HG03520 (cell line): Measurements from ENCODE around the gene SULT1A2.
"Not testable (repeated sequence)": the region's sequence is repeated elsewhere in the genome, so short reads cannot be mapped to it uniquely, and the experiment has no call there.

Experiments
- ATAC-seq: cut with Tn5 transposase; IDR thresholded peaks from one replicate; pipeline ENCODE4 v1.9.1; 2021; ENCODE audit warnings: mild to moderate bottlenecking, moderate library complexity; ENCODE audit not compliant: unreplicated experiment

Gene SULT1A2

DNA sequence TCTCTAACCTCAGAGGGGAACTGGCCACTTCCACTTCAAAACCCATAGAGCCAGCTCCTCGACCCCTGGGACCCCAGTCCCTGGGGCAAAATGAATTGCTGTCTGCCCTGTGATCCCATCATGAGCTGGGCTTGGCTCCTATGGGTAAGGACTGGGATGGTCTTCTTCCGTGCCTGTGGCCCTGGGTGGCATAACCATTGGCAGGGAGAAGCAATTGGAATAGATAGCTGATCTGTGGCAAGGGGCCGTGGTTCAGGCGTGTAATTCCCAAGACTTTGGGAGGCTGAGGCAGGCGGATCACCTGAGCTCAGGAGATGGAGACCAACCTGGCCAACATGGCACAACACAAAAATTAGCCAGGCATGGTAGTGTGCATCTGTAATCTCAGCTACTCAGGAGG lies 4.3 kb downstream of the SULT1A2 start:
- no peak for ATAC-seq

DNA sequence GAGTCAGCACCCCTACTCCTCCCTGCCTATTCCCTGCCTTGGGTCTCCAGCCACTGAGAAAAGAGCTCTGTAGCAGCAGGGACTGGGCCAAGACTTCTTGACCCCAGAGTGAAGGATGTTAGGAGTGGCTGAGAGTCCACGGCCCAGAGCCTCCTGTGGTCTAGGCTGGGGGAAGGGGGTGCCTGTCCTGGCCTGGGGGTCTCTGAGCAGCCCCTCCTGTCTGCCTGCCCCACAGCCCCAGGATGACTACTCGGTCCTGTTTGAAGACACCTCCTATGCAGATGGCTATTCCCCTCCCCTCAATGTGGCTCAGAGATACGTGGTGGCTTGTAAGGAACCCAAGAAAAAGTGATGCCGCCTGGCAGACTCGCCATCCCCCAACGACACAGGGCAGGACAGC lies 5.5 kb downstream of the SULT1A2 start:
- ATAC-seq: no peak

DNA sequence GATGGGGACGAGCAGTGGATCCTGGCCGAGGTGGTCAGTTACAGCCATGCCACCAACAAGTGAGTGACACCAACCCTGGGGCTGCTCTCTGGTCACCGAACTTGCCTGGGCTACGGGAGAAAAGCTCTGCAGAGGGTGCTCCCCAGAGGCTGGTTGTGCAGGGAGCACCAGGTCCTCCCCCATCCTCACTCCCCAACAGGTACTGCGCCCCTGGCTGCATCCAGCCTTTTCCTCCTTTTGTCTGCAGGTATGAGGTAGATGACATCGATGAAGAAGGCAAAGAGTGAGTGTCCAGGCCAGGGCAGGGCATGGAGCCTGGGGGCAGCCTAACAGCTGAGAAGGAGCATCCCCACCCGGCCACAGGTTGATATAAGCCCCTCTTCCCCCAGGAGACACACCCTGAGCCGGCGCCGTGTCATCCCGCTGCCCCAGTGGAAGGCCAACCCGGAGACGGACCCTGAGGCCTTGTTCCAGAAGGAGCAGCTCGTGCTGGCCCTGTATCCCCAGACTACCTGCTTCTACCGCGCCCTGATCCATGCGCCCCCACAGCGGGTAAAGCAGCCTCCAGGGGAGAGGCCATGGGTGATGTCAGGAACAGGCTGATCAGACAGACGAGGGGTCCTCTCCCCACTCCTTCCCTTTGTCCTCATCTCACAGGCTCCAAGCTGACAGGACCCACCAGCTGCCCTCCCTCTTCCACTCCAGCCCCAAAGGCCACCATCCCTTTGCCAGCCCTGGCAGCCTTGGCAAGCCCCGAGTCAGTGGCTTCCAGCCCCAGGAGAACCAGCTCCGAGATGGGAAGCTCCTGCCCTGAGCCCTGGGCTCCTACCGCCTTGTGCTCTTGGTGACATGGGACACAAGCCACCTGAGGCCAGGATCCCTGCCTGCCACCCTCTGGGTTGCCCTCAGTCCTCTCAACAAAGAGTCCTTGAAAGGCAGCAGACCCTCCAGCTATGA lies 6.2 kb downstream of the SULT1A2 start:
- ATAC-seq: no peak

DNA sequence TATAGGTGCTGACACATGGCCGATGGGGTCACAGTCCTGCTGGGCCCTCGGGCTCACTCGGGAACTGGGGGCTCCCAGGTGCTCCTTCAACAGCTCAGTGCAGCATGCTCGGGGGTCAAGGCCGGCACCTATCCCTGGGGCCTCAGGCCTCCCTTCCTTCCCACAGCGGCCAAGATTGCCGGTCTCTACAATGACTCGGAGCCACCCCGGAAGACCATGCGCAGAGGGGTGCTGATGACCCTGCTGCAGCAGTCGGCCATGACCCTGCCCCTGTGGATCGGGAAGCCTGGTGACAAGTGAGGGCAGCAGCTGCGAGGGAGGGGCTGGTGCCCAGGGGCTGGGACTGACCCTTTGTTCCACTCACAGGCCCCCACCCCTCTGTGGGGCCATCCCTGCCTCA lies 6.9 kb downstream of the SULT1A2 start:
- no peak for ATAC-seq

DNA sequence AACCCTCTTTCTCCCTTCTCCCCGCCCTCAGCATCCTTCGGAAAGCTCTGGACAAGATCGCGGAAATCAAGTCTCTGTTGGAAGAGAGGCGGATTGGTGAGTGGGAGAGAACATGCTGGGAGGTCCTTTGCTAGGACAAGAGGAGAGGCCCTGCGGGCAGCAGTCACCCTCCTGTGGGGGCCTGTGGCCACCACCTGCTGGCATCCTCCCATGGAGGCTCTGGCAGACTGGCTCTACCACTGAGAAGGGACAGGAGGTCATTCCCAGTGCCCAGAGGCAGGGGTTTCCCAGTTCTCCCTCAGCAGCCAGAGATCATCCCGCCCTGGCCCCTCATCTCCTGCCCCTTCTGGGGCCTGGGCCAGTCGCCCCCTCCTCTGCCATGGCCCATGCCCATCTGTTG lies 7.8 kb downstream of the SULT1A2 start:
- ATAC-seq: no peak

DNA sequence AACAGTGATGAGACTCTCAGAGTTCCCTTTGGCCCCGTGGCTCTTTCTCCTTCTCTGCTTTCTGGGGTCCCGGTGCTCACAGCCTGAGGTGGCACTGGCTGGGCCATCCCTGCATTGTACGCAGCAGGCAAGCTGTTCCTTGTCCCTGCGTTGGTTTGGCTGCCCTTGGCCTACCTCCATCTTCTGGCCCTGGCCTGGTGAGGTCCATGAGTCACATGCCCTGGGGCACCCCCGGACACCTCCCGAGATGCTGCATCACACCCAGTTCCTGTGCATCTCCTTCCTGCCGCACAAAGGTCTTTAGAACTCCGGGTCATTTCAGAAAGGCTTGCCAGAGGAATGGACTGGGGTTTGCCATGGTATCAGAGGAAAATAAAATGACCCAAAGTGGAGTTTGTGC lies 9.5 kb downstream of the SULT1A2 start:
- no peak for ATAC-seq

DNA sequence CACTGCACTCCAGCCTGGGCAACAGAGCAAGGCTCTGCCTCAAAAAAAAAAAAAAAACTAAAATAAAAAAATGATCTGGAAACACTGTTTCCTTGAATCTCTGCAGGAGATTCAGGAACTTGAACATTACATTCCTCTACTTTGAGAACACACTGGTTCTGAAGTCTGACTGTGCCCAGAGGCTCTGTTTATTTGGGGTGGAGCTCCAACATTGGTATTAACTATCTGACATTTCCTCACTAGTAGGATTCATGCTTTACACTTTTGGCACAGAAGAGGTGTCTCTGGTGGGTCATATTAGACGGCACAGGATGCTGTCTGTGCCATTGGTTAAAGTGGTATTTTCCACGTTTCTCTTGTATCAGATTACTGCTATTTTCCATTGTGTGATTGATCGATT lies 10.4 kb downstream of the SULT1A2 start:
- no peak for ATAC-seq

DNA sequence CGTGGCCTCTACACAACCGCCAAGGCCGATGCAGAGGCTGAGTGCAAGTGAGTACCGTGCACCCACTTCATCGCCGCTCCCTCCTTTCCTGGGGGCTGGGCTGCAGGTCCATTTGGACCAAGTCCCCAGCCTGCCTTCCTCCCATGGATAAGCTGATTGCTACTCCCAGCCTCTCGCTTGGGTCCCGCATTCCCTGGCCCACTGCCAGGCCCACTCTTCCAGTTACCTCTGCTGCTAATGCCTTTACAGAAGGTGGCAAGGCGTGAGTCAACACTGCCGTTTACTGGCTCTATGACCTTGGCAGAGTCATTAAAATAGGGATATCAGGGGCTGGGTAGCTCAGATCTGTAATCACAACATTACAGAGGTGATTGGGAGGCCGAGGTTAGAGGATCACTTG lies 11.2 kb downstream of the SULT1A2 start:
- no peak for ATAC-seq

DNA sequence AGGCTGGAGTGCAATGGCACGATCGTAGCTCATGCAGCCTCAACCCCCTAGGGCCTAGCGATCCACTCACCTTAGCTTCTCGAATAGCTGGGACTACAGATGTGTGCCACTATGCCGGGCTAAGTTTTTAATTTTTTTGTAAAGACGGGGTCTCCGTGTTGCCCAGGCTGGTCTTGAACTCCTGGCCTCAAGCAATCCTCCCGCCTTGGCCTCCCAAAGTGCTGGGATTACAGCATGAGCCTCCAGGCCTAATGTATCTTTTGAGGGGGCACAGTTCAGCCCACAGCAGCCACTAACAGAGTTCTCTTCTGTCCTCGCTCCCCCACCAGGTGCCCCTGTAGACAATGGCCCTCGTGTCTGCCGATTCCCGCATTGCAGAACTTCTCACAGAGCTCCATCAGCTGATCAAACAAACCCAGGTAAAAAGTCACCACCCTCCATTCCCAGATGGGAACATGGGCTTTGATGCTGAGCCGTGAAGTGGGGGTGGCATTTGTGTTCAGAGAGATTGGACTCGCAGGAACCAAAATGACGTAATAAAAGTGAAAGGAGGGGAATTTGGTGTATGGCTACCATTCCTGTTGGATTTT lies 16.0 kb downstream of the SULT1A2 start:
- ATAC-seq: no peak

DNA sequence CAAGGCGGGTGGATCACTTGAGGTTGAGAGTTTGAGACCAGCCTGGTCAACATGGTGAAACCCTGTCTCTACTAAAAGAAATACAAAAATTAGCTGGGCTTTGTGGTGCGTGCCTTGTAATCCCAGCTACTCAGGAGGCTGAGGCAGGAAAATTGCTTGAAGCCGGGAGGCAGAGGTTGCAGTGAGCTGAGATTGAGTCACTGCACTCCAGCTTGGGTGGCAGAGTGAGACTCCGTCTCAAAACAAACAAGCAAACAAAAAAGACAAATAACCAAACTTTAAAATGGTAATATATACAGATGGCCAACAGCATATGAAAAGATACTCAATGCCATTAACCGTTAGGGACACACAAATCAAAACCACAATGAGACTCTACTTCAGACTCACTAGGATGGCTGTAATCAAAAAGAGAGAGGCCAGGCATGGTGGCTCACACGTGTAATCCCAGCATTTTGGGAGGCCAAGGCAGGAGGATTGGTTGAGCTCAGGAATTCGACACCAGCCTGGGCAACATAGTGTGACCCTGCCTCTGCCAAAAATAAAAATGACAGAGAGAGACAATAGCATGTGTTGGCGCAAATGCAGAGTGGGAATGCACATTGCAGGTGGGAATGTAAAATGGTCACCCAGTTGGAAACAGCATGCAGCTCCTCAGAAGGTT lies 21.3 kb downstream of the SULT1A2 start:
- ATAC-seq: no peak

DNA sequence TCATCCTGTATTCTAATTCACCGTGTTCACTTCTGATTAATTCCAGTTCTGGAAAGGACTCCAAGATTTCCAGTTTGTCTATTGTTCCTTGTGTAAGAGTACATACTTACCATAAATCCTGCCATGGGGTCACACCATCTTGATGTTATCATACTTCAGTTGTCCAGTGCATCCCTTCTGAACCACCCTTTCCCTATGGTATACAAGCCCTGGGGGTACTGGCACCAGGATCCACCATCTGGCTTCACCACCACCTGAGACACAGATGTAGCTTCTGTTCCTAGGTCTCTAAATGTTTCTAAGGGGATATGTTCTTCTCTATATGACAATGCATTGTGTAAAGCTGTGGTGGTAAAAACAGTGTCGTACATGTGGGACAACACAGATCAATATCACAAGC lies 21.9 kb downstream of the SULT1A2 start:
- ATAC-seq: no peak

DNA sequence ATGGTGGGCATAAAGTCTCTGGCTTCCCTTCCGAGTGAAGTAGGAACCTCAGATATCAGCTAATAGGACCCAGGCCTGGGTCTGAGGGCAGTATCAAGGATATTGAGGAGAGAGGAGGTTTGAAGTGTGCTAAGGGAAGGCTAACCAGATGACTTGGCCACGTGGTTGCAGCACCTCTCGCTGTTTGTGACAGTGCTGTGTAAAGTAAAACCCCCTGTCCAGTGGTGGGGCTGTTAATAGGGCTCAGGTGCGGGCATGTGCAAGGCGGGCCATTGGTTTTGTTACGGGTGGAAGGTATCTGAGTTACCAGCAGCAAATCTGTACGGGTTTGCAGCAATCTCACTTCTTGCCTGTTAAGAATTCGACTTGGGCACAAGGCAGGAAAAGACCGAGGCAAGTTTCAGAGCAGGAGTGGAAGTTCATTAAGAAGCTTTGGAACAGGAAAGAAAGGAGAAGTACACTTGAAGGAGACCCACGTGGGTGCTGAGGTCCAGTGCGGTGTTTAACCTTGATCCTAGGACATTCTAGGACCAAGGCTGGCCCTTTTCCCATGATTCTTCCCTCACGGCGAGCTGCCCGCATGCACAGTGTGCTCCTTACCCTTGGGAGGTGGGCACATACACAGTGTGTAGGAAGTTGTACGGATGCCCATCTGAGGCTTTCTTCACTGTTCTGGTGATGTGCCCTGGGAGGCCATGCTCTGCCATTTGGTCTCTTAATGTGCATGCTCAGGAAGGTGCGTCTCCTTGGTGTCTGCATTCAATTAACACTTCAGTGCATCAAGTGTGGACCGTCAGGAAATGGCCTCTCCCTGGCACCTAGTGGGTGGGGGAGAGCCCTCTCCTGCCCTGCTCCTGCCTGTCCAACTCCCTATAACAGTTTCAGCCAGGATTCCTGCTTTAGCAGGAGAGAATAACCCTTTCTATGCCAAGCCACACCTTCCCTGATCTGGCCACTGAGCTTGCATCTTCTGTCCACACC lies 22.8 kb downstream of the SULT1A2 start:
- no peak for ATAC-seq

DNA sequence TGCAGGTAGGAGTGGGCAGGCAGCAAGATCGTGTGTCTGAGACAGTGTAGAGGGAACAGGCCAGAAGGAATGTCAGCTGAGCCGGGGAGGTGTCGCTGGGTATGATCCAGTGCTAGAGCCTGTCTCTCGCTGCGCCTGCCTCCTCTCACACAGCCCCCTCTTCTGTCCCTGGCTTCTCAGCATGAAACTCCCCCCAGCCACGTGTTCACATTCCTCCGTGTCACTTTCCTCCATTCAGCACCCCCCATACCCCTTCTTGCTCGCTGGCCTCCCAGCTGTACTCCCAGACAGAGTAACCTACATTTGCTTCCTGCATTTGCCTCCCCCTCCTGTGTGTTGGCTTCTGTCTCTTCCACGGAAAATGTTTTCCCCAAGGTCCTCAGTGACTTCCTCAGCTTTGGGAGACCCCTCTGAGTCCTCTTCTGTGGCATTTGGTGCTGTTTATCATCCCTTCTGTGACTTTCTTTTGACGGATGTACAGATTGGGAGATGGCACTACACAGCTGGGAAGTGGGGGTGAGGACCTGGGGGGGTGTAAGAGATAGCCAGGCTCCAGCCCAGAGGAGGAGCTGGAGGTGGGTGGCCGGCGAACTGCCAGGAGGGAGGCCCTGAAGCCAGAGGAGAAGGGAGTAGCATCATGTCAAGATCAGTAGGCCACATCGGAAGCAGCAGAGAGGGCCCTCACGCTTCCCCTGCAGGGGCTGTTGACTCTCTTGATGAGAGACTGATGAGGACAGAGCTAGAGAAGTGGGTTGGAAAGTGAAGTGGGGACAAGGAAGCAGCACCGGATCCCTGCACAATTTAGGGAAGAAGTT lies 23.9 kb downstream of the SULT1A2 start:
- ATAC-seq: no peak

DNA sequence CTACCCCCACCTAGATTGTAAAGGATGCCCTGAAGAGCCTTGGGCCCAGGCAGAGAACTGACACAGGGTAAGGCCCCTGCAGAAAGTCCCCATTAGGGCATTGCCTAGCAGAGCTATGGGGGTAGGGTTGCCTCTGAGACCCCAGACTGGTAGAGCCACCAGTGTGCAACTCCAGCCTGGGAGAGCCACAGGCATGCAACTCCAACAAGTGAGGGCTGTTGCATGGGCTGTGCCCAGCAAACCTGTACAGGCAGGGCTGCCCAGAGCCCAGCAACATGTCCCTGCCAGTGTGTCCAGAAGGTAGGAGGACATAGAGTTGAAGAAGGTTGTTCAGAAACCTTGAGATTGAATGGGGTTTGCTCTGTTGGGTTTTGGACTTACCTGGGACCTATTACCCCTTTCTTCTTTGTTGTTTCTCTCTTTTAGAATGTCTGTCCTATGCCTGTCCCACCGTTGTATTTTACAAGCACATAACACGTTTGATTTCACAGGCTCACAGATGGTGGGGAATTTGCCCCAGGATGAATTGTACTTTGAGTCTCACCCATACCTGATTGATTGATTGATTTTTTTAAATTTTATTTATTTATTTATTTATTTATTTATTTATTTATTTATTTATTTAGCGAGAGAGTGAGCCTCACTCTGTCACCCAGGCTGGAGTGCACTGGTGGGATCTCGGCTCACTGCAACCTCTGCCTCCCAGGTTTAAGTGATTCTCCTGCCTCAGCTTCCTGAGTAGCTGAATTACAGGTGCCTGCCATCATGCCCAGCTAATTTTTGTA lies 26.7 kb downstream of the SULT1A2 start:
- ATAC-seq: no peak

DNA sequence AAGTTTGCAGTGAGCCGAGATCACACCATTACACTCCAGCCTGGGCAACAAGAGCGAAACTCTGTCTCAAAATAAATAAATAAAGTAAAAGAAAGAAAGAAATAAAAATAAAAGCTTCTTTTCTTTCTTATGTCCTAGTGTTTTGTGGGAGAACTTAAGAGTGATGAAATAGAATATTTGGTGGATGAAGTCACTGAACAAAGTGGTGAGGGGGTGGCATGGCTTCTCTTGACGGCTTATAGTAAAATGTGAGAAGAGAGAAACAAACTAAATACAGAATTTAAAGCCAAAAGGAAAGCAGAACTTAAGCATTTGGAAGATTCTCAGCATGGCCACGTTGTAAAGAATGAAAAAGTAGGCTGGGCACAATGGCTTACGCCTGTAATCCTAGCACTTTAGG lies 27.8 kb downstream of the SULT1A2 start:
- ATAC-seq: no peak

DNA sequence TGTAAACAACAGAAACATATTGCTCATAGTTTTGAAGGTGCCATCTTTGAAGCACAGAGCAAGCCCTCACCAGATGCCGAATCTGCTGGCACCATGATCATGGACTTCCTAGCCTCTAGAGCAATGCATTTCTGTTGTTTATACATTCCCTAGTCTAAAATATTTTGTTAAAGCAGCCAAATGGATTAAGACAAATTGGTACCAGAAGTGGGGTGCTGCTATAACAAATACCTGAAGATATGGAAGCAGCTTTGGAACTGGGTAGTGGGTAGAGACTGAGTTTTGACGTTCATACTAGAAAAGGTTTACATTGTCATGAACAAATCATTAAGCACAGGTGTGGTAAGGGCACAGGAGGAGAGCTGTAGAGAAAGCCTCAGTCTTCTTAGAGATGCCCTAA lies 29.6 kb downstream of the SULT1A2 start:
- ATAC-seq: no peak

DNA sequence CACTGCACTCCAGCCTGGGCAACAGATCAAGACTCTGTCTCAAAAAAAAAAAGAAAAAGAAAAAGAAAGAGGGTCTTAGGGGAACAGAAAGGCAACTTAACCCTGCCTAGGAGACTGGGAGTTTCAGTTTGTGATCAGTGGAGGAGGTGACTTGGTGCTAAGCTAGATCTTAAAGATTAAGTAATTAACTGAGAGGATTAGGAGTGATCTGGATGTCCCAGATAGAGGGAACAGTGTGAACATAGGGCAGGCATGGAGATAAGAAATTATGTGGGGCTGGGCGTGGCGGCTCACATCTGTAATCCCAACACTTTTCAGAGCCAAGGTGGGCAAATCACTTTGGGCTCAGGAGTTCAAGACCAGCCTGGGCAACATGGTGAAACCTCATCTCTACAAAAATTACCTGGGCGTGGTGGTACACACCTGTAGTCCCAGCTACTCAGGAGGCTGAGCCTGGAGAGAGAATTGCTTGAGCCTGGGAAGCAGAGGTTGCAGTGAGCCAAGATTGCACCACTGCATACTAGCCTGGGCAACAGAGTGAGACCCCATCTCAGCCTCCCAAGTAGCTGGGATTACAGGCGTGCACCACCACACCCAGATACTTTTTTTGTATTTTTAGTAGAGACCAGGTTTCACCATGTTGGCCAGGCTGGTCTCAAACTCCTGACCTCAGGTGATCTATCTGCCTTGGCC lies 30.5 kb downstream of the SULT1A2 start:
- not testable (repeated sequence) for ATAC-seq

DNA sequence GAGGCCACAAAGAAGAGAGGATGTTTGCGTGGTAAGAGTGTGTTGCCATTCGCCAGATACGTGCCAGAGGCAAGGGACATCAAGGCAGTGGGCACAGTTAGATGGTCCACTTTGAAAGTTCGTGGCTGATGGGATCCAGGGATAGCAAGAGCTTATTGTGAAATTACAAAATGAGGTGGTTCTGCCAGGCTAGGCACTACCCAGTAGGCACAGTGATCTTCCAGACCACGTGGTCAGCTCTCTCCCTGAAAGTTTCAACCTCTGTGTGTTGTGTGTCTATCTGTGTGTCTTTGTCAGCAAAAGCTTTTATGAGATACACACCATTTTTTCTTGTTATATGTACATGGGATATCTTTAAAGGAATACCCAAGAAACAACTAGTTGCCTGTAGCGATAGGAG lies 33.6 kb downstream of the SULT1A2 start:
- ATAC-seq: no peak

DNA sequence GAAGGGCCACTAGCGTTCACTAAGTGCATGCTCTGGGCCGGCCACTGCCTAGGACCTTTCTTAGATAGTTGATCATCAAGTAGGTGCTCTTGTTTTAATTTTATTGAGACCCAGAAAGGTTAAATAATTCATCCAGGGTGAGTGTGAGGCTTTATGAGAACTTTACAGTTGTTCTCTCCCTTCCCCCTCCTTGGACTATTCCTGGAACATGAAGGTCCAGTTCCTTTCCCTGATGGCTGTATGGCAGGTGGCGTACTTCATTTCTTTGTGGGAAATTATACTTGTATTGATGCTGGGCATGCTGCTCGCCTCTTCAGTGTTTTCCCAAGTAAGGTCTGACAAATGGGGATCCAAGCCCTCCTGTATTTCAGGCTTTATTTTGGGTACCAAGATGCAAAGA lies 34.7 kb downstream of the SULT1A2 start:
- no peak for ATAC-seq
